Mammary epithelial cell (primary cell): Measurements from ENCODE around the gene CPEB1.

Source experiments
- CTCF ChIP-seq, 2 donors: IDR thresholded peaks in 1 of 2; conservative IDR thresholded peaks in 1 of 2; 2 replicates each; pipeline ENCODE4 v1.5.1; 2011 to 2012; ENCODE audit warnings: inconsistent platforms in 2 of 2, low read length in 2 of 2, mild to moderate bottlenecking in 2 of 2, control low read depth in 1 of 2, low read depth in 1 of 2; ENCODE audit not compliant: insufficient read depth in 1 of 2; ENCODE audit errors: extremely low read depth in 1 of 2
- EZH2 ChIP-seq: IDR thresholded peaks from 2 replicates; pipeline ENCODE4 v1.6.1; 2012; ENCODE audit warnings: low read length, inconsistent platforms, borderline replicate concordance

GRCh38 chr15:82532383-82532990 is 114.7 kb downstream of the CPEB1 start:
- TF ChIP-seq CTCF (conservative IDR thresholded peaks at IDR 0.05 in 1 of 2, IDR thresholded peaks at IDR 0.05 in 1 of 2; ENCODE audit: extremely low read depth in 1 of 2, insufficient read depth in 1 of 2, low read depth in 1 of 2, low read length in 2 of 2) = no peak
- no peak for TF ChIP-seq EZH2
